Uterus (tissue), 4 donors: Measurements from ENCODE around the gene PEX5L. TPM values are rescaled to one million over a fixed set of nuclear protein-coding genes. Genes with fewer than 3 reads are reported as not detected.

Experiments
- DNase-seq, 2 donors: peaks; one replicate each; pipeline ENCODE4 v3.0.0-alpha.2; 2019 to 2020
- H3K27ac ChIP-seq, 2 donors: fragments of 200-600 bp; sonication (generic); 1 replicate in 1 of 2; 2 replicates in 1 of 2; pipeline ENCODE4 v1.5.1; 2016 to 2018
- H3K27me3 ChIP-seq, 2 donors: fragments of 200-600 bp; sonication (generic); one replicate each; pipeline ENCODE4 v1.5.1; 2018 to 2019; ENCODE audit warnings: control low read depth in 1 of 2
- H3K36me3 ChIP-seq, 2 donors: fragments of 200-600 bp; sonication (generic); one replicate each; pipeline ENCODE4 v1.5.1; 2019; ENCODE audit warnings: control low read depth in 1 of 2
- H3K4me1 ChIP-seq, 2 donors: fragments of 200-600 bp; sonication (generic); one replicate each; pipeline ENCODE4 v1.5.1; 2018 to 2019; ENCODE audit warnings: control low read depth in 1 of 2
- H3K4me3 ChIP-seq, 2 donors: fragments of 200-600 bp; sonication (generic); 1 replicate in 1 of 2; 2 replicates in 1 of 2; pipeline ENCODE4 v1.5.1; 2018 to 2019; ENCODE audit warnings: mild to moderate bottlenecking in 1 of 2
- H3K9me3 ChIP-seq, 2 donors: fragments of 200-600 bp; sonication (generic); one replicate each; pipeline ENCODE4 v1.5.1; 2019; ENCODE audit warnings: control low read depth in 1 of 2
- CTCF ChIP-seq, 4 experiments: fragments of 200-600 bp in 2 of 4; fragments of 450-650 bp in 2 of 4; sonication (generic) in 2 of 4; IDR thresholded peaks; one replicate each; pipeline ENCODE4 v1.5.1; 2016 to 2019; ENCODE audit warnings: antibody characterized with exemption in 4 of 4, mild to moderate bottlenecking in 2 of 4, moderate library complexity in 1 of 4
- POLR2A ChIP-seq, 2 donors: fragments of 450-650 bp; IDR thresholded peaks; one replicate each; pipeline ENCODE4 v1.6.1; 2016; ENCODE audit warnings: antibody characterized with exemption in 2 of 2, mild to moderate bottlenecking in 1 of 2, moderate library complexity in 1 of 2
- intact Hi-C: fragments of 100-400 bp; cut with DNase I; formaldehyde crosslinking; loops from one replicate; pipeline ENCODE4 v1.15.1; 2023; ENCODE audit warnings: low total_unique reads
- total RNA-seq, 4 donors: library from RNA; depleted of rRNA in 3 of 4; stranded (reverse); fragments of >200 nt in 3 of 4; gene quantifications; one replicate each; pipeline versions ENCODE4 v1.1.0 to v1.2.4, GENCODE V29; 2014 to 2023
- donor health status: DM: yes; HTN: yes; CAD: no.

Gene PEX5L
- total RNA-seq, 4 donors from 2014 or later = 0.07 to 0.34 TPM; not detected in 2

DNA sequence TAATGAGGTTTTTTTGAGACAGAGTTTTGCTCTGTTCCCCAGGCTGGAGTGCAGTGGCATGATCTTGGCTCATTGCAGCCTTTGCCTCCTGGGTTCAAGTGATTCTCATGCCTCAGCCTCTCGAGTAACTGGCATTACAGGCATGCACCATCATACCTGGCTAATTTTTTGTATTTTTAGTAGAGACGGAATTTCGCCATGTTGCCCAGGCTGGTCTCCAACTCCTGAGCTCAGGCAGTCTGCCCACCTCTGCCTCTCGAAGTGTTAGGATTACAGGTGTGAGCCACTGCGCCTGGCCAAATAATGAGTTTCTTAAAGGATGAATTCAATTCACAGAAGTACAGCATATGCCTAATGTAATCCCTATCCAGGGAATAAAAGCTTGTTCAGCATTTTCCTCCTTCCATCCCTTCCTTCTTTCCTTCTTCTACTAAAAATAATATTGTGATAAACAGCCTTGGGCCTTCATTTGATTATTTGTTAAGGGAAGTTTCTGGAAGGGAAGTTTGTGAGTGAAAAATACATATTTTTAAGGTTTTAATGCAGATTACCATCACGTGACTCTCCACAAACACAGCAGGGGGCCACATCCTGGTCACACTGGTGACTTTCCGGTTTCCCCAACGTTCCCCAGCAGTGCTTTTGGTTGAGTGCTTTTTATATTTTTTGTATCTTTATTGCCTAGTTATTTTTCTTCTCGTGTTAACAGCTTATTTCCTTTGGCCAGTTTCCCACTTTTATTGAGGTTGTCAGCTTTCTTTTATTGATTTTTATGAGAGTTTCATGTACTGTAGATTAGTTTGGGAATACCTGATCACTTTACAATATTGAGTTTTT, 267.1 kb downstream of the PEX5L start:
- Histone ChIP-seq H3K27ac (no peak overlapping the region), H3K4me3 (no peak overlapping the region), H3K4me1 (no peaks in the 10 kb centered on the region), H3K36me3 (no peaks in the 10 kb centered on the region), H3K27me3 (no peaks in the 10 kb centered on the region), H3K9me3 (no peaks in the 10 kb centered on the region)
- DNase-seq = no peak
- TF ChIP-seq POLR2A (IDR thresholded peaks at IDR 0.05) (no peak), CTCF (IDR thresholded peaks at IDR 0.05) (no peak)
- intact Hi-C loops = no loop called here

GRCh38 chr3:179768080-179768479, 268.7 kb downstream of the PEX5L start:
- no peak overlapping the region for H3K27ac ChIP-seq
- no peak for DNase-seq
- TF ChIP-seq POLR2A (IDR thresholded peaks at IDR 0.05) (no peak), CTCF (IDR thresholded peaks at IDR 0.05) (no peak)
- no peaks in the 10 kb centered on the region for H3K27me3 ChIP-seq
- intact Hi-C loops = no loop called here
- H3K4me1 ChIP-seq = no peaks in the 10 kb centered on the region
- H3K4me3 ChIP-seq = no peak overlapping the region
- no peaks in the 10 kb centered on the region for H3K36me3 ChIP-seq
- no peaks in the 10 kb centered on the region for H3K9me3 ChIP-seq

DNA sequence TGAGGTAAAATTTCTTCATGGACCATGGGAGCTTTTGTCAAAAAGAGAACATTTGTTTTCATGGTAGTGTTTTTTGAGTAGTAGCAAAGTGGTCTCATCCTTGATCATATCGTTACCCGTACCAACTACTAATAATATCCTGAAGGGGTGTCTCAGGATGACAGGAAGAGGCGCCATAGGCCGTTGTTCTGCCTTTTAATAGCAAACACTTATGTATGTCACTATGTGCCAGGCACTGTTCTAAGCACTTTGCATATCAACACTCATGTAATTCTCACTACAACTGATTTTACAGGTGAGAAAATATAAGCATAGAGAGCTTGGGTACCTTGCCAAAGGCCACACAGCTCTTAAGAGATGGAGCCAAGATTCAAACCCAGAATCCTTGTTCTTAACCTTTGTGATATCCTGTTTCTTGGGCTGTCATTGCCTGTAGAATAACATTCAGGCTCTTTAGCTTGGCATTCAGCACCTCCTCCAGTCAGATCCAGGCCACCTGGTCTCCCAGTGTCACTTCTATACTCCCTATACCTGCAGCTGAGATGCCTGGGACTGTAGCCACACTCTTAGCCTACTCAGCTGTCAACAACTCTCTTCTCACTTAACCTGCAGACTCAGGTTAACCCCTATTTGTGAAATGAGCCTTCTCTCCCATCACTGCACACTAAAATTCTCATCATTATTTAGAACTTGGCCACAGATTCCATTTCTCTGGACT, 270.2 kb downstream of the PEX5L start:
- no peak for TF ChIP-seq POLR2A (IDR thresholded peaks at IDR 0.05)
- TF ChIP-seq CTCF (IDR thresholded peaks at IDR 0.05) = no peak
- H3K4me1 ChIP-seq = no peaks in the 10 kb centered on the region
- H3K36me3 ChIP-seq = peaks cover 0 to under 1% of the 10 kb centered on the region in 2 donors
- H3K27ac ChIP-seq = no peak overlapping the region
- intact Hi-C loops = no loop called here
- no peaks in the 10 kb centered on the region for H3K27me3 ChIP-seq
- H3K4me3 ChIP-seq = no peak overlapping the region
- DNase-seq = no peak
- no peaks in the 10 kb centered on the region for H3K9me3 ChIP-seq

- Histone ChIP-seq H3K9me3 (no peaks in the 10 kb centered on the region), H3K4me3 (no peak overlapping the region), H3K4me1 (no peaks in the 10 kb centered on the region), H3K27me3 (no peaks in the 10 kb centered on the region), H3K36me3 (peaks cover 0 to 3% of the 10 kb centered on the region in 2 donors), H3K27ac (no peak overlapping the region)
- no peak for DNase-seq
- TF ChIP-seq CTCF (IDR thresholded peaks at IDR 0.05) (no peak), POLR2A (IDR thresholded peaks at IDR 0.05) (no peak)
- intact Hi-C loops = no loop called here
Measured at GRCh38 chr3:179765396-179765795, 271.3 kb downstream of the PEX5L start.

- intact Hi-C loops = no loop called here
- TF ChIP-seq CTCF (IDR thresholded peaks at IDR 0.05) (no peak), POLR2A (IDR thresholded peaks at IDR 0.05) (no peak)
- no peak for DNase-seq
- H3K27me3 ChIP-seq = no peaks in the 10 kb centered on the region
- H3K36me3 ChIP-seq = peaks cover 0 to 3% of the 10 kb centered on the region in 2 donors
- H3K27ac ChIP-seq = no peak overlapping the region
- no peaks in the 10 kb centered on the region for H3K4me1 ChIP-seq
- H3K4me3 ChIP-seq = no peak overlapping the region
- no peaks in the 10 kb centered on the region for H3K9me3 ChIP-seq
Measured at GRCh38 chr3:179760944-179761343, 275.8 kb downstream of the PEX5L start.
